ENCODE measurements around the gene ZNF627.
A peak's percentile ranks its signal among the peaks of the same experiment; 100 is the strongest.

ZNF627 gene

DNA sequence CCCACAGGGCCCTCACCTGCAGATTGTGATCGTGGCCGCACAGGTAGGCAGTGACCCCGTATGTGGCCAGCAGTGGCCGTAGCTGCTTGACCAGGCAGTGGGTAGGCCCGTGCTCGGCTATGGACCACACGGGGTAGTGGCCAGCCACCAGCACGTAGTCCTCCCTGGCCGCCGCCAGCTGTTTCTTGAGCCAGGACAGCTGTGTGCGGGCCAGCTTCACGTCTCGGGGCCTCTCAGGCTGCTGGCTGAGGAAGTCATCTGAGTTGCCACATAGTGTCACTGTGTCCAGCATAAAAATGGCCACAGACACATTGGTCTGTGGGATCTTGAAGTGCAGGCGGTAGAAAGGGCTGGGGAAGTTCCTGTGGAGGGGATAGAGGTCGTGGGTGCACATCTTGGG is 21.1 kb upstream of the ZNF627 start:
- in situ Hi-C loops (cut with MboI; ENCODE audit: low sequenced_read_pairs, unreplicated experiment): no loop called here
- TF ChIP-seq CTCF (IDR thresholded peaks at IDR 0.05; ENCODE audit: borderline replicate concordance, control extremely low read depth, extremely low read depth, insufficient read depth, missing control alignments): no peak
- DNase-seq (ENCODE audit: low spot score): no peak

GRCh38 chr19:11577451-11578257 is 19.6 kb upstream of the ZNF627 start, which contains the start of gene ACP5:
Gene ACP5 (minus strand): TSS chr19:11577645. CDS start chr19:11577317, 328 bp downstream.
- in situ Hi-C loops (cut with MboI; ENCODE audit: low sequenced_read_pairs, unreplicated experiment): no loop called here
- no peak for TF ChIP-seq CTCF (IDR thresholded peaks at IDR 0.05; ENCODE audit: borderline replicate concordance, control extremely low read depth, extremely low read depth, insufficient read depth, missing control alignments)
- no peak for DNase-seq (ENCODE audit: low spot score)

DNA sequence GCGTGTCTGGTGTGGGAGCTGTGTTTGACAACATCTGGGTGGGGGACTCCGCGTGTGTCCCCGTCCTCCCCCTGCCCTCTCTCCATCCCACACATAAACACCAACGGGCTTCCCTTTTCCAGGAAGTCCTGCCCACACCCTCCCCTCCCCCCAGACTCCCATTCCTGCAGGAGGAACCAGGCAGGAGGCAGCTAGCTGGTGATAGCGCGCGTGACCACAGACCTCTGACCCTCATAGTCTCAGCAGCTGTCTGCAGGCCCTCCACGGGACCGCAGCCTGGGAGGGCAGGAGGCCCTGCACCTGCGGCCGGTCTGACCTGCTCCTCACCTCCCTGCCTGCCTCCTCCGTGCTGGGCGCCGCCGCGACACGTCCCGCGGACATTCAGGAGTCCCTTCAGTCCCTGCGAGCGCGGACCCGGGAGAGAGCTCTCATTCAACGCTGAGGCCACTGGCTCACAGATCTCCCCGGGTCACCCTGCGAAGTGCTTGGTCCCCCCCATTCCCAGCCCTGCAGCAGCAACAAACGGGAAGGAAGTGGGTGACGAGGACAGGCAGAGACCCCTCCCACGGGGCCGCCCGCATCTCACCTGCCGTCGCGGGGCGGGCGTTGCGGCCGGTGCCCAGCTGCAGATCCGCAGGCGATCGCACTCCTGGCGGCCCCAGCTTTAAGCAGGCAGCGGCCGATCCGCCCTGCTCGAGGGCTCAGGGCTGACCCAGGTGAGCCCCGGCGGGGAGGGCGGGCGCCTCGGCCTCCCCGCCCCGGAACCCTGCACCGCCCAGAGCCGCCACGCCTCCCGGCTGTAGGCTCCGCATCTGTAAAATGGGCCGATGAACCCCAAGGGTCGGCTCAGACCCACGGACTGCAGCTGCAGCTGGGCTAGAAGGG is 18.8 kb upstream of the ZNF627 start:
- peak; percentile 82 for DNase-seq (ENCODE audit: low spot score)
- in situ Hi-C loops (cut with MboI; ENCODE audit: low sequenced_read_pairs, unreplicated experiment): no loop called here
- TF ChIP-seq CTCF (IDR thresholded peaks at IDR 0.05; ENCODE audit: borderline replicate concordance, control extremely low read depth, extremely low read depth, insufficient read depth, missing control alignments): no peak

DNA sequence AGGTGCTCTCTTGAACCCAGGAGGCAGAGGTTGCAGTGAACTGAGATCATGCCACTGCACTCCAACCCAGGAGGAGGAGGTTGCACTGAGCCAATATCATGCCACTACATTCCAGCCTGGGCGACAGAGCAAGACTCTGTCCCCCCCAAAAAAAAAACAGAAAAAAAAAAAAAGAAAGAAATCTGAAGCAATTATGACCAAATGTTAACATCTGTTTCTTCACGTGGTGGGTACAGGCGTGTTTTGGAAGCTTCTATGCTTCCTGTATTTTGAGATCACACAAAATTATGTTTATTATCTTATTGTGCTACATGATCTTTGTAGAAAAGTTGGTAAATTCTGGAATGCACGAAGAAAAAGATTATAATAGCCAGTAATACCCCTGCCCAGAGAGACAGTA is 17.2 kb upstream of the ZNF627 start:
- DNase-seq (ENCODE audit: low spot score): no peak
- in situ Hi-C loops (cut with MboI; ENCODE audit: low sequenced_read_pairs, unreplicated experiment): no loop called here
- TF ChIP-seq CTCF (IDR thresholded peaks at IDR 0.05; ENCODE audit: borderline replicate concordance, control extremely low read depth, extremely low read depth, insufficient read depth, missing control alignments): no peak

DNA sequence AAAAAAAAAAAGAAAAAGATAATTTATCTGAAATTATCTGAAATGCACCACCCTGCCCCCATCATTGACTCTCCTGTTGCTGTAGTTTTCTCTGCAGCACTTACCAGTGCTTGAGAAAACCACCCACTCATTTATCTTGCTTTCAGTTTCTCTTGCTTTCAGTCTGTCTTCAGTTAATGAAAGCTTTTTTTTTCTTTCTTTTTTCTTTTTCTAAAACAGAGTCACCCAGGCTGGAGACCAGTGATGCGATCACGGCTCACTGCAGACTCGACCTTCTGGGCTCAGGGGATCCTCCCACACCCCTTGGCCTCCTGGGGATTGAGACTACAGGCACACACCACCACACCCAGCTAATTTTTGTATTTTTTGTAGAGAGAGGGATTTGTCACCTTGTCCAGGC is 15.5 kb upstream of the ZNF627 start:
- in situ Hi-C loops (cut with MboI; ENCODE audit: low sequenced_read_pairs, unreplicated experiment): no loop called here
- TF ChIP-seq CTCF (IDR thresholded peaks at IDR 0.05; ENCODE audit: borderline replicate concordance, control extremely low read depth, extremely low read depth, insufficient read depth, missing control alignments): no peak
- peak; percentile 76 for DNase-seq (ENCODE audit: low spot score)

DNA sequence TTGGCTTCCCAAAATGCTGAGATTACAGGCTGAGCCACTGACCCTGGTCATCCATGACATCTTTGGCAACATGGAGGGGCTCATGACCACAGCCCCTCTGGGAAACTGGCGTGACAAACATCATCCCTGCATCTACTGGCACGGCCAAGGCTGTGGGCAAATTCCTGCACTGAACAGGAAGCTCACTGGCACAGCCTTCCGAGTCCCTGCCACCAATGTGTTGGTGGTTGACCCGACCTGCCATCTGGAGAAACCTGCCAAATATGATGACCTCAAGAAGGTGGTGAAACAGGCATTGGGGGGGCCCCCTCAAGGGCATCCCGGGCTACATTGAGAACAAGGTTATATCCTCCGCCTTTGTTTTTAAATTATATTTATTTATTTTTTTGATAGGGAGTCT is 11.0 kb upstream of the ZNF627 start:
- in situ Hi-C loops (cut with MboI; ENCODE audit: low sequenced_read_pairs, unreplicated experiment): no loop called here
- DNase-seq (ENCODE audit: low spot score): no peak
- TF ChIP-seq CTCF (IDR thresholded peaks at IDR 0.05; ENCODE audit: borderline replicate concordance, control extremely low read depth, extremely low read depth, insufficient read depth, missing control alignments): no peak
